ENCODE results near the gene KIF6.

KIF6 gene

GRCh38 chr6:39338397-39338796, 386.8 kb downstream of the KIF6 start:
- no peak for DNase-seq

DNA sequence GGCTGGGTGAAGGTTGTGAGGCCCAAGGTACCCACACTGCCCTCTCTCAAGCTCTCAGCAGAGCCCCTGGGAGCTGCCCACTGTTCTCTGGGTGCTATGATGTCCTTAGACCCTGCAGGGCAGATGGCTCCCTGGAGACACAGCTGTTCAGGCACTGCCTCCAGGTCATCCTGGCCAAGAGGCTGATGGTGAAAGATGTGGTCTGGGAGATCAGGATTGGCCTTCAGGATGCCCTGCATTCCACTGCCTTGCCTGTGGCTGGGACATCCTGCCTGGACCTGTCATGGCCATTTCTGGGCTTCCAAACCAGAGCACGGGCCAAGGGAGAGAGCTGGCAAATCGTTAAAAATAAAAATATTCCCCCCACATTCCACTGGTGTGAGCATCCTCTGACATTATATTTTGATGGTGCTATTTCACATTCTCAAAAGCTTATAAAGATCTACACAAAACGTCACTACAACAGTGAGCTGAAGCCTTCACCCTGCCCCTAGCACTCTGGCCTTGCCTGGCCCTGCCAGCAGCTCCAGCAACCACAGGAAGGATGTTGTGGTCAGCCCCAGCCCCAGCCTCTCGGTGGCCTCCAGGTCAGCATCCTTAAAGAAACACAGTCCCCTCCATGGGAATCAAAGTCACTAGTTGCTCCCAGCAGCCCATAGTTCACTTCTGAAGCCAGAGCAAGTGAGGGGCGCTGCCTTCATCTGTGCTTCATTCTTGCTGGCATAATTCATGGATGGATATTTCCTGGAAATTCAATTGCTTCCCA, 389.2 kb downstream of the KIF6 start:
- DNase-seq, result no peak

GRCh38 chr6:39333644-39334438, 391.4 kb downstream of the KIF6 start:
- DNase-seq, result no peak

GRCh38 chr6:39330476-39330875, 394.7 kb downstream of the KIF6 start:
- DNase-seq, result no peak

DNA sequence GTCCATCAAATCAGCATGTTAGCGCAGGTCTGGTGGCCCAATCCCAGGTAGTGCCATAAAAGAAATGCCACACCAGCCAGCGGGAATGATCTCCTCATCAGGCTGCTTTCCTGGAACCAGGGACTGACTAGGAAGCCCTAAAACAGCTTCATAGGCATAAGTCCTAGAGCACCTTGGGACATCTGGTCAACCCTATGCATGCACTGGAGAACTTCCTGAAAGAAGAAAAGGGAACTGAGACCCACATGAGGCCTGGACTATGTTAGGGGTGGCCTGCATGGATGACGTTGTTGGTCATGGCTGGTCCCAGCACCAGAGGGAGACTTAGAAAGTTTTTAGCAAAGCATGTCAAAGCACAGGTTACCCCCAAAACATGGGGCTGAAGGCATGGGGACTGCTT, 395.2 kb downstream of the KIF6 start:
- DNase-seq, result no peak

GRCh38 chr6:39328066-39328465, 397.1 kb downstream of the KIF6 start:
- DNase-seq, result no peak

- DNase-seq, result no peak
Measured at GRCh38 chr6:39327507-39327906, 397.7 kb downstream of the KIF6 start.

DNA sequence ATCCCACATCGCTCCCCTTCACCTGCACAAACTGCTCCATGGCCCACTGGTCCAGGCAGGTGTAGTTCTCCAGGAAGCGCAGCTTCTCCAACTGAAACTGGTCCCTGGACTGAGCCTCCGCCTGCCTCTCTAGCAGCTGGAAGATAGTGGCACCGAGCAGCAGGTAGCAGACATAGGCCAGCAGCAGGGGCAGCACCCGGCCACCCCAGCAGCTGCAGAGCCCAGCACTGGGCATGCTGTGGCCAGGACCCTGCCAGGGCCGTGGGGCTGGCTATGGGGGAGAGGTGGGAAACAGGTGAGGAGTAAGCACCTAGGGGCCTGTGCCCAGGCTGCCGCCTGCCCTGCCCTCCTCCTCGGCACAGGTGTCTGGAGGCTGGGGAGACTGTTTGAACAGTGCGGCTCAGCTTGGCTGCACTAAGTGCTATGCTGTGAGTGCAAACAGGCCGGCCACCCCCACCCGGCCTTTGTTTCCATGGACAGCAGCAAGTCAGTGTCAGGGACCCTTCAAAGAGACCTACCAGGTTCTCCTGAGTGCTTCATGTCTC, 402.8 kb downstream of the KIF6 start, which contains the start of gene KCNK16:
Gene KCNK16 (minus strand): TSS at position 397 of the 545 bp plus-strand sequence. CDS start 162 bp downstream, at position 235.
- no peak for DNase-seq

DNA sequence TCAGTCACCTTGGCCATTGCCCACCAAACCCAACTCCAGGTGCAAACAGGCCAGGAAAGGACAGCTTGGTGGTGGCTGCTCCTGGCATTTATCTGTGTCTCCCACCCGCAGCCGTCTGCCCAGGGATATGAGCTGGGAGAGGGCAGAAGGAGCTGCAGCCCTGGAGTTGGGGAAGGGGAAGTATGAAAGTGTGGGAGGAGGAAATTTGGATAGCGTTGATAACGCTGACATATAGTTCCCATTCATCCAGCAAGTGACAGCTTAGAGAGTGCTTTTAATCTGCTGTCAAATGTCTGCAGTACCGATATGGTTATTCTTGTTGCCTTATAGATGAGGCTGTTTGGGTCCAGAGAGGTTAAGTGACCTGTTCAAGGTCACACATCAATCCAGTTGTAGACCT, 403.4 kb downstream of the KIF6 start:
- DNase-seq, result no peak

DNA sequence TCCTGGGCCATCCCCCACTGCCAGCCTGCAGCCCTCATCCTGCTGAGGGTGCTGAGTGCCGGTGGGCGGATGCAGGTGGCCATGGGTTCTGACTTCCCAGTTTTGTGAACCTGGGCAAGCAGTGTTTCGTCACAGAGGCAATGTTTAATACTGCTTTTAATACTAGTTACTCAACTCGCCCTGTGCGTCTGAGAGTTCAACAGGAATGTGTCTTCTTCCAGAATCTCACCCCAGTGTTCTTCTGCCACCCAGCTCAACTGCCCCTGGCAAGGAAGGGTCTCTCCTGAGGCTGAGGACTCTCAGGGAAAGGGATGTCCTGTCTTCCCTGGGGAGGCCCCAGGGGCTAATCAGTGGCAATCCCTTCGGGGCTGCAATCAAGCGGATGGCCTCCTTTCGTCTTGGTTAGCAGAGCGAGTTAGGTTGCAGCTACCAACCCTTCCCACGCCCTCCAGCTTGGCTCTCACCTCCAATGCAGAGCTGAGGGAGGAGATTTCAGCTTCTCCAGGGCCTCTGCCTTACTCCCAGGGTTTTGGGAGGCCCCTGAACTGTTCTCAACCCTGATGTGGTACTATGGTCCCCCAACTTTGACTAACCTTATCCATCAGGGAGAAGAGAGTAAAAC, 404.7 kb downstream of the KIF6 start:
- DNase-seq, result no peak

DNA sequence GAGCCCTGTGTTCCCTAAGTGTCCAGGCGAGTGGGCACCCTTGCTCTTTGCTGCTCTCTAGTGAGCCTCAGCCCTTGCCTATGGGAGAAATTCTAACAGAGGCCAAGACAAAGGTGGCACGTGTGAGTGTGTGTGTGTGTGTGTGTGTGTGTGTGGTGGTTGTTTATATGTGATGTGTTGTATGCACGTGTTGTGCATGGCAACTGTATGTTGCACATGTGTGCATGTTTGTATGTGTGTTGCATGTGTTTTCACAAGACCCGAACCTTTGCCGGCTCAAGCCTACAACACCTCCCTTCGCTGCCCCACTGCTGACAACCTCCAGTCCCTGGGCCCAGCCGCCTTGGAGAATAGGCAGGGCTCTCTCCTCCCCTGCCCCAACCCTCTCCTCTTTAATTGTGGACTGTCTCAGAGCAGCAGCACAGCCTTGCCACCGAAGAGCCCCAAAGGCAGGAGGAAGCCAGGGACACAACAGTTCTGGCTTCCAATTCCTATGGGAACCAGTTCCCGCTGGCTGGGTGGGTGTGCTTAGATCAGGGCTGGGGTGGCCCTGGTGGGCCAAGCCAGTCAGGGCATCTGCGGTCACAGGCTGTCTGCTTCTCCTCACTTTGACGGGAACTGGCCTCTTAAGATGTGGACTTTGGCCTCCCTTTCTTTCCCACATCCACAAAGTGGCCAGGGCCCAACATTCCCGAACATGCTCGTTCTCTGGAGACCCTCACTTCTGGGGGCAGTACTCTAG, 405.4 kb downstream of the KIF6 start:
- no peak for DNase-seq

- DNase-seq, result no peak
Measured at GRCh38 chr6:39317256-39317655, 408.0 kb downstream of the KIF6 start.

- DNase-seq, result no peak
Measured at GRCh38 chr6:39314273-39314795, 410.9 kb downstream of the KIF6 start, which contains the start of gene KCNK17. KCNK17 (minus strand) TSS chr6:39314419; CDS start chr6:39314320, 99 bp downstream.

- DNase-seq, result no peak
Measured at GRCh38 chr6:39313526-39314272, 411.5 kb downstream of the KIF6 start.

- no peak for DNase-seq
Measured at GRCh38 chr6:39312912-39313525, 412.2 kb downstream of the KIF6 start.

GRCh38 chr6:39310542-39310941, 414.7 kb downstream of the KIF6 start:
- no peak for DNase-seq

GRCh38 chr6:39309942-39310531, 415.2 kb downstream of the KIF6 start:
- DNase-seq, result peak; percentile 12

DNA sequence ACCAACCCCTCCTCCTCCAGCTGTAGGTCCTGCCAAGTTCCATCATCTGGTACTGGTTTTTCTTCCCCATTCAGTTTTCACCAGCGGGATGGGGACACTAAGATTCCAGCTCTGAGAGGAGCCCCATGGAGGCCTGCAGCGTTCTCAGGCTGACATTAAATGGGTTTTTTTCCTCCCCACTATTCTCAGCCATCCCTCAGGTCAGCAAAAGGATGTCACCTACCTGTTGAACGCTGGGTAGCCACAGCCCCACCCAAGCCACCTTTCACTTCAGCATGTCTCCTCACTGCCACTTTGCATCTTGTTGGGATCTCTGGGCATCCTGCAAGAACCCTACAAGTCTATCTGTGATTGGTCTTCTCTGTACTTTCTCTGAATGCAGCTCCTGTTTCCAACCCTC, 417.7 kb downstream of the KIF6 start:
- no peak for DNase-seq

- DNase-seq, result no peak
Measured at GRCh38 chr6:39304951-39305350, 420.3 kb downstream of the KIF6 start.

- DNase-seq, result no peak
Measured at GRCh38 chr6:39303425-39304153, 421.6 kb downstream of the KIF6 start.
